HUES6 (cell line): ENCODE data around the gene CCDC171.
"Not testable (repeated sequence)": the region's sequence is repeated elsewhere in the genome, so short reads cannot be mapped to it uniquely, and the experiment has no call there.

ENCODE experiments used
- H3K27ac ChIP-seq: 2 replicates; pipeline ENCODE4 v1.7.0; 2013; ENCODE audit warnings: low read depth, mild to moderate bottlenecking, low read length, inconsistent platforms
- H3K27me3 ChIP-seq: 2 replicates; pipeline ENCODE4 v1.6.1; 2013; ENCODE audit warnings: low read length; ENCODE audit not compliant: control insufficient read depth, insufficient read depth
- H3K36me3 ChIP-seq: 2 replicates; pipeline ENCODE4 v1.6.1; 2013; ENCODE audit warnings: low read length; ENCODE audit not compliant: control insufficient read depth, insufficient read depth
- H3K4me1 ChIP-seq: 2 replicates; pipeline ENCODE4 v1.6.1; 2013; ENCODE audit warnings: low read length; ENCODE audit not compliant: control insufficient read depth, insufficient read depth
- H3K4me3 ChIP-seq: 2 replicates; pipeline ENCODE4 v1.5.1; 2013; ENCODE audit warnings: low read depth, low read length
- H3K9ac ChIP-seq: one replicate; pipeline ENCODE4 v1.6.1; 2013; ENCODE audit warnings: mild to moderate bottlenecking, low read length
- H3K9me3 ChIP-seq: 2 replicates; pipeline ENCODE4 v1.6.1; 2013; ENCODE audit warnings: low read depth, low read length; ENCODE audit not compliant: control insufficient read depth, insufficient read depth

Gene CCDC171

GRCh38 chr9:15572200-15572770 is 19.4 kb downstream of the CCDC171 start:
- Histone ChIP-seq H3K9me3 (no peaks in the 10 kb centered on the region), H3K36me3 (no peaks in the 10 kb centered on the region), H3K27ac (no peak overlapping the region), H3K9ac (no peak overlapping the region), H3K4me3 (no peak overlapping the region), H3K27me3 (no peaks in the 10 kb centered on the region), H3K4me1 (no peaks in the 10 kb centered on the region)

DNA sequence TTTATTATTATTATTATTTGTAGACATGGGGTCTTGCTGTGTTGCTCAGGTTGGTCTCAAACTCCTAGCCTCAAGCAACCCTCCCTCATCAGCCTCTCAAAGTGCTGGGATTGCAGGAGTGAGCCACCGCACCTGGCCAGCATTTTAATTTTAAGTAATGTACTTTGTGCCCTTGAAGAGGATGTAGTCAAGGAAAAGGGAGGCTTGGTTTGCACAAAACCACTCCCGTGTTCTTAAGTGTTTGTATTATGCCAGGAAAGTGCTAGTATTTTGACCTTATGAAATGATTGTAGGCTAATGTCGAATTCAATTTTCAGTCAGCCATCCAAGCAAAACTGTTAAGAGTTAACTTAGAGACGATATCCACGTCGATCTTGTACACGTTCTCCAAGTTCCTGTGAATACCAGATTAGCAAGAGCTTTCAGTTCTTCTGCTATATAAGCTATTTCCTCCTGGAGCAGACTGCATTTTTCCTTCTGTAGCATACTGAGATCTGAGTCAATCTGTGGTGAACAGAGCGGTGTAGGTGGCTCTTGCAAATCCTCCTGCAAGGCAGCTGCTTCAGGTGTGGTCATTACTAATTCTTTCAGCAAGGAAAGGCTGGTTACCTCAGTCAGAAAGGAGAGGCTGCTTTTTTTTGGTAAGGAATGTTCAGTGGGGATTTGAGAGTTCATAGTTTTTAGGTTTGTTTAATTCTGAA is 23.7 kb downstream of the CCDC171 start:
- Histone ChIP-seq H3K36me3 (no peaks in the 10 kb centered on the region), H3K9me3 (no peaks in the 10 kb centered on the region), H3K4me1 (no peaks in the 10 kb centered on the region), H3K27ac (no peak overlapping the region), H3K4me3 (no peak overlapping the region), H3K27me3 (no peaks in the 10 kb centered on the region), H3K9ac (no peak overlapping the region)

GRCh38 chr9:15578714-15579113 is 25.9 kb downstream of the CCDC171 start:
- H3K4me1 ChIP-seq = no peaks in the 10 kb centered on the region
- no peak overlapping the region for H3K27ac ChIP-seq
- no peak overlapping the region for H3K9ac ChIP-seq
- no peaks in the 10 kb centered on the region for H3K27me3 ChIP-seq
- H3K4me3 ChIP-seq = no peak overlapping the region
- no peaks in the 10 kb centered on the region for H3K9me3 ChIP-seq
- no peaks in the 10 kb centered on the region for H3K36me3 ChIP-seq

GRCh38 chr9:15584379-15584778 is 31.5 kb downstream of the CCDC171 start:
- no peak overlapping the region for H3K4me3 ChIP-seq
- H3K27me3 ChIP-seq = no peaks in the 10 kb centered on the region
- H3K9ac ChIP-seq = no peak overlapping the region
- no peaks in the 10 kb centered on the region for H3K36me3 ChIP-seq
- no peaks in the 10 kb centered on the region for H3K4me1 ChIP-seq
- no peaks in the 10 kb centered on the region for H3K9me3 ChIP-seq
- no peak overlapping the region for H3K27ac ChIP-seq

- no peaks in the 10 kb centered on the region for H3K4me1 ChIP-seq
- no peaks in the 10 kb centered on the region for H3K9me3 ChIP-seq
- H3K27ac ChIP-seq = no peak overlapping the region
- no peaks in the 10 kb centered on the region for H3K27me3 ChIP-seq
- no peak overlapping the region for H3K4me3 ChIP-seq
- H3K36me3 ChIP-seq = no peaks in the 10 kb centered on the region
- no peak overlapping the region for H3K9ac ChIP-seq
Observed at GRCh38 chr9:15592317-15592716, 39.5 kb downstream of the CCDC171 start.

DNA sequence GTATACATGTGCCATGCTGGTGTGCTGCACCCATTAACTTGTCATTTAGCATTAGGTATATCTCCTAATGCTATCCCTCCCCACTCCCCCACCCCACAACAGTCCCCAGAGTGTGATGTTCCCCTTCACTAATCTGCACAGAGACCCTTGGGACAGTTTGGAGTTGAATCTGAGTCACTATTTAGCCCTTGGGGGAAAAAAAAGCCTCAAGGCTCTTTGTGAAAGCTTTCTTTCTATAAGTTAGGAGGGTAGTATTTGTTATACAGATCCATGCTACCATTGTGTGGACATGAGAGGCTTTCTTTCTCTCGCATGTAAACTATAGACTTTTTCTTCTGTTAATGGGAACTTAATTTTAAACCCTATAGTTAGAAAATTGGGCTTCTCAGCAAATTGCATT is 40.1 kb downstream of the CCDC171 start:
- H3K4me3 ChIP-seq, H3K4me1 ChIP-seq, H3K9ac ChIP-seq, H3K27ac ChIP-seq, H3K36me3 ChIP-seq, H3K9me3 ChIP-seq, H3K27me3 ChIP-seq: not testable (repeated sequence)

DNA sequence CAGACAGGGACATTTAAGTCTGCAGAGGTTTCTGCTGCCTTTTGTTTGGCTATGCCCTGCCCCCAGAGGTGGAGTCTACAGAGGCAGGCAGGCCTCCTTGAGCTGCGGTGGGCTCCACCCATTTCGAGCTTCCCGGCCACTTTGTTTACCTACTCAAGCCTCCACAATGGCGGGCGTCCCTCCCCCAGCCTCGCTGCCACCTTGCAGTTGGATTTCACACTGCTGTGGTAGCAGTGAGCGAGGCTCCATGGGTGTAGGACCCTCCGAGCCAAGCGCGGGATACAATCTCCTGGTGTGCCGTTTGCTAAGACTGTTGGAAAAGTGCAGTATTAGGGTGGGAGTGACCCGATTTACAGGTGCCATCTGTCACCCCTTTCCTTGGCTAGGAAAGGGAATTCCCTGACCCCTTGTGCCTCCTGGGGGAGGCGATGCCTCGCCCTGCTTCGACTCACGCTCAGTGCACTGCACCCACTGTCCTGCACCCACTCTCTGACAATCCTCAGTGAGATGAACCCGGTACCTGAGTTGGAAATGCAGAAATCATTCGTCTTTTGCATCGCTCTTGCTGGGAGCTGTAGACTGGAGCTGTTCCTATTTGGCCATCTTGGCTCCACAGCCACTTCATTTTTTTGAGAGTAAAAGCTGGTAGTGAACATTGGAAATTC is 48.0 kb downstream of the CCDC171 start:
- not testable (repeated sequence) for H3K27me3 ChIP-seq, H3K36me3 ChIP-seq, H3K4me3 ChIP-seq, H3K4me1 ChIP-seq, H3K9ac ChIP-seq, H3K27ac ChIP-seq
- H3K9me3 ChIP-seq = peaks cover 14% of the 10 kb centered on the region

- Histone ChIP-seq H3K27me3 (no peaks in the 10 kb centered on the region), H3K9ac (no peak overlapping the region), H3K36me3 (no peaks in the 10 kb centered on the region), H3K27ac (no peak overlapping the region), H3K4me3 (no peak overlapping the region), H3K9me3 (no peaks in the 10 kb centered on the region), H3K4me1 (no peaks in the 10 kb centered on the region)
Observed at GRCh38 chr9:15606643-15607472, 54.0 kb downstream of the CCDC171 start.

DNA sequence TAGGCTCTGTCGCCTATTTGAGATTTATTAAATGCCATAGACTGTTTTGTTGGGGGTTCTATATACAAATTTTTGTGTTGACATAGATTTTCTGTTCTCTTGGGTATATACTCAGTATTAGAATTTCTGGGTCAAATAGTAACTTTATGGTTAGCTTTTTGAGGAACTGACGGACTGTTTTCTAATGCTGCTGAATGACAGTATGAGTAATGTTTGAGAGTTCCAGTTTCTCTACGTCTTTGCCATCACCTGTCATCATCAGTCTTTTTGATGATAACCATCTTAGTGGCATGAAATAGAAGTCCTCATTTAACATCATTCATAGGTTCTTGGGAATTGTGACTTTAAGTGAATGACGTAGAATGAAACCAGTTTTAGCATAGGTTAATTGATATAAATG is 60.1 kb downstream of the CCDC171 start:
- H3K36me3 ChIP-seq = no peaks in the 10 kb centered on the region
- no peaks in the 10 kb centered on the region for H3K4me1 ChIP-seq
- H3K27ac ChIP-seq = no peak overlapping the region
- no peaks in the 10 kb centered on the region for H3K27me3 ChIP-seq
- peaks cover 5% of the 10 kb centered on the region; the same call in 1 of the 2 replicates for H3K9me3 ChIP-seq
- H3K9ac ChIP-seq = no peak overlapping the region
- H3K4me3 ChIP-seq = no peak overlapping the region

GRCh38 chr9:15617782-15618181 is 64.9 kb downstream of the CCDC171 start:
- Histone ChIP-seq H3K36me3 (no peaks in the 10 kb centered on the region), H3K4me1 (no peaks in the 10 kb centered on the region), H3K9me3 (peaks cover 5% of the 10 kb centered on the region; the same call in 1 of the 2 replicates), H3K9ac (no peak overlapping the region), H3K4me3 (no peak overlapping the region), H3K27ac (no peak overlapping the region), H3K27me3 (no peaks in the 10 kb centered on the region)
